IPS-11a (cell line): ENCODE measurements around the gene CRIP2.

Source experiments
- H3K4me3 ChIP-seq: one replicate; pipeline ENCODE4 v1.5.1; 2013; ENCODE audit warnings: low read depth, low read length, control low read depth

CRIP2 gene

GRCh38 chr14:105526776-105527380, 52.3 kb downstream of the CRIP2 start:
- H3K4me3 ChIP-seq: no peak overlapping the region

- no peak overlapping the region for H3K4me3 ChIP-seq
These were observed 52.8 kb downstream of the CRIP2 start for GRCh38 chr14:105527381-105527825.

- H3K4me3 ChIP-seq: no peak overlapping the region
These were observed 53.4 kb downstream of the CRIP2 start for GRCh38 chr14:105527826-105528585.

- no peak overlapping the region for H3K4me3 ChIP-seq
These were observed 54.1 kb downstream of the CRIP2 start for GRCh38 chr14:105528586-105529318.

GRCh38 chr14:105529319-105529568, 54.6 kb downstream of the CRIP2 start:
- H3K4me3 ChIP-seq: no peak overlapping the region
